Epithelial cell of proximal tubule (primary cell): ENCODE measurements around the gene TAAR6. TPM values are rescaled to one million over a fixed set of nuclear protein-coding genes. Genes with fewer than 3 reads are reported as not detected.
A peak's percentile ranks its signal among the peaks of the same experiment; 100 is the strongest.
"Not testable (repeated sequence)": the region's sequence is repeated elsewhere in the genome, so short reads cannot be mapped to it uniquely, and the experiment has no call there.

Experiments used
- DNase-seq: peaks from one replicate; pipeline ENCODE4 v3.0.0-alpha.2; 2011; ENCODE audit warnings: low read depth
- H3K4me3 ChIP-seq: 2 replicates; pipeline ENCODE4 v1.5.1; 2011; ENCODE audit warnings: low read depth, mild to moderate bottlenecking, low read length
- CTCF ChIP-seq: conservative IDR thresholded peaks from 2 replicates; pipeline ENCODE4 v1.5.1; 2012; ENCODE audit warnings: low read depth, mild to moderate bottlenecking, low read length
- total RNA-seq: library from RNA; depleted of rRNA; stranded (reverse); fragments of >200 nt; gene quantifications from 2 replicates; pipeline ENCODE4 v1.2.3, GENCODE V29; 2015

The TAAR6 gene
- total RNA-seq, 1 donor from 2014 or later, result not detected

GRCh38 chr6:132530293-132530974 is 39.7 kb upstream of the TAAR6 start:
- DNase-seq, result no peak
- peak overlapping the region; percentile 51 for H3K4me3 ChIP-seq
- peak; percentile 86 for TF ChIP-seq CTCF

- not testable (repeated sequence) for H3K4me3 ChIP-seq, DNase-seq
Observed at GRCh38 chr6:132534546-132534945, 35.6 kb upstream of the TAAR6 start.

- no peak overlapping the region for H3K4me3 ChIP-seq
- no peak for TF ChIP-seq CTCF
- no peak for DNase-seq
Observed at GRCh38 chr6:132537145-132537544, 33.0 kb upstream of the TAAR6 start.

- DNase-seq, result no peak
- TF ChIP-seq CTCF, result no peak
- H3K4me3 ChIP-seq, result no peak within 1 kb of the TSS
Observed at GRCh38 chr6:132537977-132538376, 32.1 kb upstream of the TAAR6 start, which contains the start of gene TAAR9. TAAR9 (plus strand) TSS chr6:132538277; CDS start chr6:132538290, 13 bp downstream.

- no peak overlapping the region for H3K4me3 ChIP-seq
- DNase-seq, result no peak
- TF ChIP-seq CTCF, result no peak
Observed at GRCh38 chr6:132544826-132545225, 25.3 kb upstream of the TAAR6 start.

GRCh38 chr6:132548746-132549463 is 21.2 kb upstream of the TAAR6 start:
- DNase-seq, result no peak
- H3K4me3 ChIP-seq, result no peak overlapping the region
- no peak for TF ChIP-seq CTCF

- TF ChIP-seq CTCF, result no peak
- no peak overlapping the region for H3K4me3 ChIP-seq
- DNase-seq, result no peak
Observed at GRCh38 chr6:132551214-132551613, 18.9 kb upstream of the TAAR6 start.
